Adipose tissue (tissue), 3 donors: Measurements from ENCODE around the gene HPCAL4. TPM values are rescaled to one million over a fixed set of nuclear protein-coding genes. Genes with fewer than 3 reads are reported as not detected.

ENCODE experiments used
- H3K27ac ChIP-seq: one replicate; pipeline ENCODE4 v1.5.1; 2013; ENCODE audit warnings: low read depth, low read length
- WGBS, 3 donors: extraction: QIAGEN DNeasy Blood & Tissue Kit; methylation state at CpG; one replicate each; pipeline ENCODE4 v1.1.7; 2013; 5-methylcytosine and 5-hydroxymethylcytosine counted together
- polyA plus RNA-seq, 3 donors: library from polyadenylated mRNA; stranded (reverse); fragments of 200-250 nt; gene quantifications; one replicate each; pipeline ENCODE4 v1.2.3, GENCODE V29; 2013
- donor health status: healthy with polysubstance abuse.
- donor health status: Bipolar disorder and iron deficiency.
- donor health status: healthy.

HPCAL4 gene
- polyA plus RNA-seq, 3 donors = 0.04 to 1.8 TPM; not detected in 1

GRCh38 chr1:39659110-39659509 is 32.1 kb downstream of the HPCAL4 start:
- 96 to 98% (median 96%) methylated on average over 12 of the region's 12 CpGs for WGBS, 3 donors
- H3K27ac ChIP-seq = no peak overlapping the region

DNA sequence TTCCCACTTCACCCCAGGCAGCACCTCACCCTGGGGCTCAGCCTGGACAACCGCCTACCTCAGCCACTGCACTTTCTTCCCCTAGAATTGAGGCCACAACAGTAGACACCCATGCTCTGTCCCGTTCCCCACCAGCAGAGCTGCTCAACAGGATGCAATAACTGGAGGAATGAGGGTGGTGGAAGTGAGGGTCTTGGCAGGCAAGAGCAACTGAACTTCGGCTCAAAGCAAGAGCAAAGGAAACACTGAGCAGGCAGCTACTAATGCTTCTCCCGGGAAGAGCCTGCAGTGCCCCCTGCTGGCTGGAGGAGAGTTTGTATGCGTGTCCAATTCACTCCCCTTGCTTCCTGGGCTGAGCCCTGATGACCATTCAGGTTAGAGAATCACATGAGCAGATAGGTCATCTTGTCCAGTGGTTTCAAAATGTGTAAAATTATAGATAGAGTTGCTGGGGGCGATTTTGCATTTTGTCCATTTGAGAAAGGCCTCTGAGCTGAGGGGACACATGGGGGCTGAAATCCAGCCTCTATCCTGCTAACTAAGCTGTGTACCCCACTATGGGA is 33.2 kb downstream of the HPCAL4 start:
- H3K27ac ChIP-seq = no peak overlapping the region
- WGBS, 3 donors = 27 to 30% (median 29%) methylated on average over 6 of the region's 6 CpGs

DNA sequence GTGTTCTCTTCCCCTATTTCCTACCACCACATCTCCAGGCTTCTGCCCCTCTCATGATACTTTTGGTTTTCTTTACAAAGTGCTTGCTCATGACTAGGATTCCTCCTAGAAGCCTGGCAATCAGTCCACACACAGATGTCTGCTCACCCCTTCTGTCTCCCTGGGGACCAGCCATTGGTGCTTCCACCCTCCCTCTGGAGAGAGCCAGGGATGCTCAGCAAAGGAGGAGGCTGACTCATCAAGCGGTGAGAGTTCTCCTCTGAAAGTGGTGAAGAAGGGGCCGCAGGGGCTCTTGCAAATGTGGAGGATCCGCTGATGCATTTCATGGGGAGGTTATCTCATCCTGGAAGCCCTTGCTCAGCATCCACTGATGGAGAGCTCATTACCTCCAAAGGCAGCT is 33.8 kb downstream of the HPCAL4 start:
- no peak overlapping the region for H3K27ac ChIP-seq
- WGBS, 3 donors = 86 to 95% (median 87%) methylated on average over 3 of the region's 3 CpGs

DNA sequence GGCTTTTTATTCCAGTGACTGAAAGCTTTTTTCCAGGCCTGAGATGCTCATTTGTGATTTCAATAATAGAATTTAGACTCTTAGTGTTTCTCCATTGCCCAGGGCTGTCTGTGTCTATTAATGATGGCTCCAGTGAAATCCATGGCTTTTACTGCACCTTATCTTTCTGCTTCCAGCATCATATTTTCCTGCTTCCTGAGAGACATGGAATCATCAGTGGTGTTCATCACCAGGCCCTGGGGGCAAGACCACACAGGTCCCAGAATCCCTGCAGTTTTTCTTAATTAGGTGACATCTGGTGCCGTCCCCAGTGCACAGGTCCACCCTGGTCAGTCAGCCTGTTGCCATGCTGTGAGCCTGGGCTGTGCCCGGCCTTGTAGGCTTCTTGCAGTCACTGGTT is 34.8 kb downstream of the HPCAL4 start:
- 84 to 86% (median 86%) methylated on average over 2 of the region's 2 CpGs for WGBS, 3 donors

DNA sequence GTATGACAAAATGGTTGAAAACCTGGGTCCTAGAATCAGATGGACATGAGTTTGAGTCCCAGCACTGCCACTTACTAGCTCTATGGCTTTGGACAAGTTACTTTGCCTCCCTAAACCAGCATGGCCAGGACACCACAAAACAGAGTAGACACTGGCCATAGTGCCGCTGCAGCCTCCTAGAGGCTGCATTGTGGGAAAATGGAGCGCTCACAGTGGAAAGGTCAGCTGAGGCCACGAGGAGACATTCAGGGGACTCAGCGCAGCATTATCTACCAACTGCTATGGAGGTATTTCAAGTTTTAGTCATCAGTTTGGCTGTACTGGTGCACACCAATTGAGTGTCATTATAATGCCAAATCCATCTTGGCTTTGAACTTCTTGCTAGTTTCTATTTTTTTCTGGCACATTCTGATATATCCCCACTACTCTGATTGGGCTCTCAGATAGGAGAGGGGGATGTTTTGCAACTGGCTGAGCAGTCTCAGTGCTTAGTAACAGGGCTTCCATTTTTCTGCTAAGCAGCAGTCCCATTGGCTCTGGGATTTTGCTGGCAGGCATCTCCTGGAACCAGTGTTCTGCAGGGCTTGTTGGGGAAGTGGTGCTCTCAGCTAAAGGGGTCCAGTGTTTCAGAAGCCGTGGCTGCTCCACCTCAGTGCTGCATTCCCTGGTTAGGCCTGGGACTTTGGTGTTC is 35.5 kb downstream of the HPCAL4 start:
- whole genome bisulfite sequencing, 3 donors = 76 to 84% (median 83%) methylated on average over 5 of the region's 5 CpGs
- no peak overlapping the region for H3K27ac ChIP-seq

More for the DNA sequence above, 34.8 kb downstream of the HPCAL4 start:
- no peak overlapping the region for H3K27ac ChIP-seq

- H3K27ac ChIP-seq = no peak overlapping the region
- WGBS, 3 donors = 68 to 72% (median 70%) methylated on average over 7 of the region's 7 CpGs
These were observed 36.9 kb downstream of the HPCAL4 start for GRCh38 chr1:39654291-39654690.

GRCh38 chr1:39653546-39654031 is 37.6 kb downstream of the HPCAL4 start:
- WGBS, 3 donors = 4 to 7% (median 7%) methylated on average over 8 of the region's 8 CpGs
- H3K27ac ChIP-seq = no peak overlapping the region

- WGBS, 3 donors = 81 to 89% (median 86%) methylated on average over 2 of the region's 2 CpGs
- H3K27ac ChIP-seq = no peak overlapping the region
These were observed 38.7 kb downstream of the HPCAL4 start for GRCh38 chr1:39652554-39652953.

DNA sequence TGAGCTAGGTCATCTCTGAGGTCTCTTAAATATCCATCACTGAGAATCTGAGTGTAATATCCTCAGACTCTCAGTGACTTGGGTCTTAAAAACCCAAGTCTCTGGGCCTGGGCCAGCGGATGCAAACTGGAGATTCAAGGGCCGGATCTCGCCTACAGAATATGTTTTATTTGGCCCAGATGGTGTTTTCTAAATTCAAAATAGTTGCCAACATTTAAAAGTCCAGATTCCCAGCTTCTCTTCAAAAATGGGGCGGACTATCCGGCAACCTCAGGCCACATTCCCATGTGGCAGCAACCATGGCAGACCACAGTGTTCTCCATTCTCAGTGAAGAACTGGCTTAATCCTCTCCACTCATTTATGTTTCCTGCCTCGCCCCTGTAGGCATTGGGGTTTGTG is 39.1 kb downstream of the HPCAL4 start:
- WGBS, 3 donors = 74 to 84% (median 77%) methylated on average over 6 of the region's 6 CpGs
- H3K27ac ChIP-seq = no peak overlapping the region

- no peak overlapping the region for H3K27ac ChIP-seq
- 100% methylated on average over 1 of the region's 1 CpG for WGBS, 3 donors
These were observed 40.8 kb downstream of the HPCAL4 start for GRCh38 chr1:39650431-39650830.

GRCh38 chr1:39649636-39650185 is 41.5 kb downstream of the HPCAL4 start:
- WGBS, 3 donors = 83 to 88% (median 84%) methylated on average over 2 of the region's 2 CpGs
- H3K27ac ChIP-seq = no peak overlapping the region

DNA sequence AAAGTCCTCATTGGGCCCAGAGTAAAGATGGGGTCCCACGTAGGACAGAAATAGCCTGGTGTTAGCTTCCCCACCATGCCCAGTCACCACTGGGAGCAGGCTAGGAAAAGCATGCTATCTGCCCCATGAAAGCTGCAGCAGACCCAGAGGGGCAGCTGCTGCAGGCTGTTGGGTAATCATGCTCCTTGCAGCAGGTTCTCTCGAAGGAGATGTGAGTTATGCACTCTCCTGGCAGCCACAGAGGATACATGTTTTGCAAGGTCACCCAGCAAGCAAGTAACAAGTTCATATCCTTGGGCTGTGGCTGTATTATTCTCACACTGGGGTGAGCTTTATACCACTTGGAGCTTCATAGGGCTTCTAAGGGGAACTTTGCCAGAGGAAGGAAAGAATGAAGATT is 42.7 kb downstream of the HPCAL4 start:
- 35 to 62% (median 54%) methylated on average over 2 of the region's 2 CpGs for WGBS, 3 donors
- H3K27ac ChIP-seq = no peak overlapping the region

GRCh38 chr1:39647247-39647646 is 44.0 kb downstream of the HPCAL4 start:
- H3K27ac ChIP-seq = no peak overlapping the region
- 73 to 84% (median 77%) methylated on average over 3 of the region's 3 CpGs for WGBS, 3 donors

DNA sequence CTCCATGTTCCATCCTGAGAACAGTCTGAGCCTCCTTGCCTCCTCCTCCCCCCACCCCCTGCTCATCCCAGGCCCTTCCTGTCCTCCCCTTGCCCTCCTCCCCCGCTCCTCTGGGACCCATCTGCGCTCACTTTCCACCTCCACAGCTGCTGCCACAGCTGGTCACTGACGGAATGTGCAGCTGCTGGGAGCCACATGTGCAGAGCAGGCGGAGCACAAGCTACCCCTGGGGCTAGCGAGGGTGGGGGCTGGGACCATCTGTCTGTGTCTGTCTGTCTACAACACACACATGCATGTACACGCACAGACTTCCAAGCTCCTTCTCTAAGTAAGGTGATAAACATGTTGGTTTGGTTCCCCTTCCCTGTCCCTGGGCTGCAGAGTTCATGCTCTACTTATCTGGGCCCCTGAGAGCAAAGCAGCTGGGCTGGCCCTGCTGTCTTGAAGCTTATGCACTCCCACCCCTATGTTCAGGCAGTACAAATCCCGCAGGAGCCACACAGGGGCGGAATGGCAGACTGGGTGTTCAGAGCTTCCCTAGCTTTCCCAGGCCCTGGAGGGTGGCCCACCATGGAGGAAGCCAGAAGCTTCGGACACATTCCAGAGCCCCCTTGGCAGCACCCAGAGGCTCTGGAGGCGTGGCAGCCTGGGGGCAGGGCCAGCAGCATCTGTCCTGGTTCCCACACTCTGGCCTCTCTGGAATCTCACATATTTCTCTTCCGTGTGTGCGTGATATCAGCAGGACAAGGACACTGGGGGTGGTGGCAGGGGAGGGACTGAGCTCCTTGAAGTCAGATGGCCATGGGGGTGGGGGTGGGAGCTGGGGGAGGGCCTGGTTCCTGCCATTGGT is 44.8 kb downstream of the HPCAL4 start:
- 15 to 55% (median 41%) methylated on average over 12 of the region's 12 CpGs for WGBS, 3 donors
- H3K27ac ChIP-seq = no peak overlapping the region

- WGBS, 3 donors = 52 to 93% (median 86%) methylated on average over 3 of the region's 3 CpGs
- H3K27ac ChIP-seq = no peak overlapping the region
These were observed 45.7 kb downstream of the HPCAL4 start for GRCh38 chr1:39645411-39646043.

DNA sequence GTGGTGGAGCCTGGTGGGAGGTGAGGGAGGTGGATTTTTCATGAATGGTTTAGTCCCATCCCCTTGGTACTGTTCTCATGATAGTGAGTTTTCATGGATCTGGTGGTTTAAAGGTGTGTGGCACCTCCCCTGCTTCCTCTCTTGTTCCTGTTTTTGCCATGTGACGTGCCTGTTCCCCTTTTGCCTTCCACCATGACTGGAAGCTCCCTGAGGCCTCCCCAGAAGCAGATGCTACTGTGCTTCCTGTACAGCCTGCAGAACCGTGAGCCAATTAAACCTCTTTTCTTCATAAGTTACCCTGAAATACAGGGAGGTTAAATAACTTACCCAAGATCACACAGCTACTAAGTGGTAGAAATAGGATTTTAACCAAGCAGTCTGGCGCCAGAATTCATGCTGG is 47.5 kb downstream of the HPCAL4 start:
- 81 to 96% (median 81%) methylated on average over 3 of the region's 3 CpGs for WGBS, 3 donors
- no peak overlapping the region for H3K27ac ChIP-seq

GRCh38 chr1:39642796-39643195 is 48.4 kb downstream of the HPCAL4 start:
- WGBS, 3 donors = 64 to 85% (median 73%) methylated on average over 4 of the region's 4 CpGs
- no peak overlapping the region for H3K27ac ChIP-seq

GRCh38 chr1:39640861-39641260 is 50.4 kb downstream of the HPCAL4 start:
- WGBS, 3 donors = 88 to 91% (median 89%) methylated on average over 8 of the region's 8 CpGs
- H3K27ac ChIP-seq = no peak overlapping the region
